Raji (cell line): Measurements from ENCODE around the gene HRCT1.

Experiments
- POLR2A ChIP-seq: IDR thresholded peaks from 2 replicates; pipeline ENCODE4 v1.6.1; 2011; ENCODE audit warnings: low read depth, low read length, control low read depth; ENCODE audit not compliant: insufficient read depth

HRCT1 gene

GRCh38 chr9:35872505-35872904 lies 33.5 kb upstream of the HRCT1 start:
- TF ChIP-seq POLR2A, result no peak

- no peak for TF ChIP-seq POLR2A
These were observed 23.6 kb upstream of the HRCT1 start for GRCh38 chr9:35882263-35882848.

- no peak for TF ChIP-seq POLR2A
These were observed 23.0 kb upstream of the HRCT1 start for GRCh38 chr9:35882996-35883395.

GRCh38 chr9:35891646-35892045 lies 14.4 kb upstream of the HRCT1 start:
- no peak for TF ChIP-seq POLR2A

- no peak for TF ChIP-seq POLR2A
These were observed 14.0 kb upstream of the HRCT1 start for GRCh38 chr9:35892051-35892450.

GRCh38 chr9:35896570-35896969 lies 9.4 kb upstream of the HRCT1 start:
- no peak for TF ChIP-seq POLR2A

GRCh38 chr9:35898337-35898736 lies 7.7 kb upstream of the HRCT1 start:
- TF ChIP-seq POLR2A, result no peak

GRCh38 chr9:35899021-35899420 lies 7.0 kb upstream of the HRCT1 start:
- TF ChIP-seq POLR2A, result no peak

GRCh38 chr9:35903049-35903448 lies 3.0 kb upstream of the HRCT1 start:
- no peak for TF ChIP-seq POLR2A

- no peak for TF ChIP-seq POLR2A
These were observed 1.7 kb upstream of the HRCT1 start for GRCh38 chr9:35904338-35904737.

GRCh38 chr9:35905051-35905781 lies 786 bp upstream of the HRCT1 start:
- TF ChIP-seq POLR2A, result no peak

GRCh38 chr9:35906923-35907699 lies 1.1 kb downstream of the HRCT1 start:
- TF ChIP-seq POLR2A, result no peak

- no peak for TF ChIP-seq POLR2A
These were observed 1.9 kb downstream of the HRCT1 start for GRCh38 chr9:35907711-35908503.

GRCh38 chr9:35908504-35909125 lies 2.6 kb downstream of the HRCT1 start:
- TF ChIP-seq POLR2A, result no peak

- no peak for TF ChIP-seq POLR2A
These were observed 3.3 kb downstream of the HRCT1 start, which contains the start of gene SPAAR for GRCh38 chr9:35909274-35909673. Gene SPAAR, plus strand, starts transcription at chr9:35909490. Its CDS starts 974 bp downstream, at chr9:35910464.
